ENCODE data around the gene PRORP. TPM values are rescaled to one million over a fixed set of nuclear protein-coding genes. Genes with fewer than 3 reads are reported as not detected.

Gene PRORP
- total and polyA plus RNA-seq, 9 of the 15 experiments (the other 6 are each of a cell fraction or from before 2014, with no cell fraction given): 21.9 to 48.7 (median 36.5) TPM

GRCh38 chr14:35121026-35121886 lies 1.1 kb upstream of the PRORP start:
- H3K9ac ChIP-seq (ENCODE audit: insufficient read depth in 1 of 2, low read depth in 2 of 2, low read length in 2 of 2): peak overlapping the region; percentile 94 to 96
- peaks cover 47% of the 10 kb centered on the region for H3K79me2 ChIP-seq (ENCODE audit: control insufficient read depth, insufficient read depth, low read length)
- H3K27ac ChIP-seq (ENCODE audit: extremely low read depth, low read depth, low read length): peak overlapping the region; percentile 99
- peak; percentile 23 for FAIRE-seq
- peaks cover 4 to 9% of the 10 kb centered on the region in 2 experiments; a peak in 3 of 5 replicates for H3K4me1 ChIP-seq (replicated peaks in 1 of 2; ENCODE audit: control insufficient read depth in 2 of 2, insufficient read depth in 2 of 2, low read length in 2 of 2)
- in situ Hi-C loops (cut with MboI) (no loop called here), intact Hi-C loops (cut with micrococcal nuclease) (loop anchor here (5.0 to 10.0 kb wide), 2 partner anchors 139 to 246 kb away; partner anchors contain the start of genes BAZ1A and SRP54)
- no peaks in the 10 kb centered on the region for H4K20me1 ChIP-seq (replicated peaks; ENCODE audit: control insufficient read depth, insufficient read depth, low read length)
- ChIA-PET CTCF (ENCODE audit: low intra/inter-chr PET ratio) (no interaction called here), POLR2A (interaction anchor here (0.6 to 1.7 kb wide), 10 partner anchors 9 to 699 kb away, joined by 3 to 6 read pairs (median 4); partner anchors contain the start of genes CFL2, FAM177A1 and NFKBIA)
- no peaks in the 10 kb centered on the region for H3K9me1 ChIP-seq (ENCODE audit: control insufficient read depth, insufficient read depth, low read length)
- no peaks in the 10 kb centered on the region for H3K27me3 ChIP-seq (ENCODE audit: control insufficient read depth in 2 of 2, insufficient read depth in 2 of 2, low read length in 2 of 2)
- peak overlapping the region; percentile 94 for H3K4me2 ChIP-seq (ENCODE audit: insufficient read depth, low read length)
- peak overlapping the region; percentile 97 for H2AFZ ChIP-seq (ENCODE audit: low read depth, low read length)
- ATAC-seq: no peak
- WGBS (ENCODE audit: insufficient coverage, low coverage, missing lambda C conversion rate): 2% methylated on average over 25 of the region's 34 CpGs
- peak overlapping the region; percentile 62 for H3K4me3 ChIP-seq
- DNase-seq (ENCODE audit: extremely low read depth in 1 of 4, low spot score in 3 of 4): peak in 2 of 4 experiments; percentile 45 to 89
- BruUV-seq (replicated peaks): TSS peak; percentile 78
- H3K36me3 ChIP-seq (ENCODE audit: control insufficient read depth, insufficient read depth, low read length): peaks cover 10% of the 10 kb centered on the region; the same call in 2 of the 3 replicates
- no peaks in the 10 kb centered on the region for H3K9me3 ChIP-seq (replicated peaks; ENCODE audit: control insufficient read depth, insufficient read depth, low read depth, low read length)
- no peak for TF ChIP-seq CBFB (CRISPR knock-in tag; IDR thresholded peaks at IDR 0.05)
- no peak for TF ChIP-seq RB1 (IDR thresholded peaks at IDR 0.05; ENCODE audit: low read depth)
- no peak for TF ChIP-seq MCM7 (IDR thresholded peaks at IDR 0.05)
- no peak for TF ChIP-seq XRCC4 (IDR thresholded peaks at IDR 0.05; ENCODE audit: extremely low read depth, insufficient read depth, insufficient read length)
- TF ChIP-seq ATF6 (CRISPR knock-in tag; IDR thresholded peaks at IDR 0.05): no peak
- TF ChIP-seq ZNF282 (CRISPR knock-in tag; IDR thresholded peaks at IDR 0.05): no peak
- TF ChIP-seq TEAD4 (IDR thresholded peaks at IDR 0.05; ENCODE audit: low read length): peak; percentile 25; the same call in 1 of the 2 replicates
- no peak for TF ChIP-seq TEAD4 (CRISPR knock-in tag; IDR thresholded peaks at IDR 0.05; ENCODE audit: borderline replicate concordance)
- no peak for TF ChIP-seq ZSCAN32 (CRISPR knock-in tag; IDR thresholded peaks at IDR 0.05)
- TF ChIP-seq FOXA3 (CRISPR knock-in tag; conservative IDR thresholded peaks at IDR 0.05 in 1 of 2, IDR thresholded peaks at IDR 0.05 in 1 of 2): no peak
- TF ChIP-seq ZNF740 (CRISPR knock-in tag; IDR thresholded peaks at IDR 0.05): no peak
- no peak for TF ChIP-seq ZNF740 (tag; IDR thresholded peaks at IDR 0.05)
- TF ChIP-seq MTA3 (IDR thresholded peaks at IDR 0.05; ENCODE audit: borderline replicate concordance): no peak
- peak; percentile 65 for TF ChIP-seq PRDM10 (IDR thresholded peaks at IDR 0.05; ENCODE audit: partially characterized antibody)
- peak; percentile 49; the same call in 1 of the 2 replicates for TF ChIP-seq FOSL1 (tag; conservative IDR thresholded peaks at IDR 0.05)
